Rectal smooth muscle tissue (tissue), 1 donor: ENCODE data around the gene PC.
"Not testable (repeated sequence)": the region's sequence is repeated elsewhere in the genome, so short reads cannot be mapped to it uniquely, and the experiment has no call there.

Source experiments
- H3K27ac ChIP-seq: one replicate; pipeline ENCODE4 v1.7.0; 2013; ENCODE audit warnings: low read depth, low read length, inconsistent platforms
- H3K27me3 ChIP-seq: one replicate; pipeline ENCODE4 v1.7.0; 2013; ENCODE audit warnings: low read length; ENCODE audit not compliant: control insufficient read depth, insufficient read depth
- H3K36me3 ChIP-seq: one replicate; pipeline ENCODE4 v1.7.0; 2013; ENCODE audit warnings: low read length; ENCODE audit not compliant: control insufficient read depth, insufficient read depth
- H3K4me1 ChIP-seq: one replicate; pipeline ENCODE4 v1.7.0; 2013; ENCODE audit warnings: low read length; ENCODE audit not compliant: control insufficient read depth, insufficient read depth
- H3K4me3 ChIP-seq: one replicate; pipeline ENCODE4 v1.7.0; 2013; ENCODE audit warnings: low read length
- H3K9ac ChIP-seq: one replicate; pipeline ENCODE4 v1.7.0; 2013; ENCODE audit warnings: low read length

Gene PC

DNA sequence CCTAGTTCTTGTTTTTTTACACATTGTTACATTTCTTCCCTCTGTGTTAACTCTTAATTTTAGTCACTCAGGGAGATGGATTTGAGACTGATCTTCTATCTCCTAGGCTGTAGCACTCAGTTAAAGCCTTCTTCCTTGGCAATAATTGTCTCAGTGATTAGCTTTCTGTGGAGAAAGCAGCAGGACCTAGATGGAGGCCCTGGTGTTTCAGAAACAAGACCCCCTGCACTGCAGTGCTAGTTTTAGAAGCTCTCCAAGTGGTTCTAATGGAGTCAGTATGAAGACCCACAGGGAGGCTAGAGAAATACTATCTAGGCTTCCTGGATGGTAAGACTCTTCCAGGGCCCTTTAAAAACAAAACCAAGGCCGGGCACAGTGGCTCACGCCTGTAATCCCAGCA is 4.1 kb upstream of the PC start:
- no peaks in the 10 kb centered on the region for H3K36me3 ChIP-seq
- no peak overlapping the region for H3K9ac ChIP-seq
- peaks cover 3% of the 10 kb centered on the region for H3K4me1 ChIP-seq
- H3K27ac ChIP-seq = no peak overlapping the region
- H3K4me3 ChIP-seq = no peak overlapping the region
- H3K27me3 ChIP-seq = no peaks in the 10 kb centered on the region

GRCh38 chr11:66961691-66962213 is 3.6 kb upstream of the PC start:
- not testable (repeated sequence) for H3K4me1 ChIP-seq, H3K9ac ChIP-seq, H3K27ac ChIP-seq, H3K4me3 ChIP-seq, H3K36me3 ChIP-seq, H3K27me3 ChIP-seq

GRCh38 chr11:66958956-66959274 is 732 bp upstream of the PC start:
- peak overlapping the region; percentile 46 for H3K4me3 ChIP-seq
- H3K36me3 ChIP-seq = no peaks in the 10 kb centered on the region
- peaks cover 3% of the 10 kb centered on the region for H3K4me1 ChIP-seq
- no peak overlapping the region for H3K9ac ChIP-seq
- H3K27me3 ChIP-seq = no peaks in the 10 kb centered on the region
- no peak overlapping the region for H3K27ac ChIP-seq

DNA sequence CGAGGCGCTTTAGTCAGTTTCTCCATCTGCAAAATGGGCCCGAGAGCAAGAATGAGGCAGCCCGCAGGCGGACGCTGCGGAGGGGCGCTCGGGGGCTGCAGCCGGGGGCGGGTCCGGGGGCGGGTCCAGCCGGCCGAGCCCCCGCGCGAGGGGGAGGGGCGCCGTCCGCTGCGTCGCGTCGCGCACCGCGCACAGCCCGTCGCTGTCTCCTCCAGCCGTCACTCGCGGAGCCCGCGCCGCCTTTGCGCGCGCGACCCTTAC is 282 bp downstream of the PC start:
- no peaks in the 10 kb centered on the region for H3K27me3 ChIP-seq
- peak overlapping the region; percentile 80 for H3K4me3 ChIP-seq
- peak overlapping the region; percentile 53 for H3K27ac ChIP-seq
- peaks cover 3% of the 10 kb centered on the region for H3K4me1 ChIP-seq
- H3K9ac ChIP-seq = no peak overlapping the region
- no peaks in the 10 kb centered on the region for H3K36me3 ChIP-seq

DNA sequence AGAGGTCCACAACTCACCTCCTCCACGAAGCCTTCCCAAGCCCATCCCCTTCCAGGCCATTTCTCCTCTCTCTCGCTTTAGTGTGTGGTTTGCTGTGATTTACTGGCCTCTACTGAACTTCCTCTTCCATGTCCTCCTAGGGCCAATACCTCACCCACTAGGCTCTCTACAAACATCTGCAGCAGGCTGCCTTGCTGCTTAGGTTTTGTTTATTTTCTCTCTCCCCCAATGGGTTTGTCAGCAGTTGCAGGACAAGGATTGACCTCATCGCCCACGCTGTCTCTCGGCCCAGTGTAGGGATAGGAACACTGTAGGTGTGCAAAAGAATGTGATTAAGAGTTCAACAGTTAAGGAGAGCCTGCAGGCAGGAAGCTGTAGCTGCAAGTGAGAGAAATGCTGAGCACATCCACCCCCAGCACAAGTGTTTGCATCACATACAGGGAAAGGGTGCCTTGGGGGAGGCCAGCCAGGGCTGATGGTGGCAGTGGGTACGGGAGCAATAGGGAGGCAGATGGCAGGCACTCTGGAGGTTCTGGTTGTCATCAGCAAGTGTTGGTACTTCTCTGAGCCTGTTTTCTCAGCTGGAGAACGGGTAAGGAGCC is 1.4 kb downstream of the PC start:
- Histone ChIP-seq H3K27ac (no peak overlapping the region), H3K4me1 (peaks cover 3% of the 10 kb centered on the region), H3K27me3 (no peaks in the 10 kb centered on the region), H3K9ac (no peak overlapping the region), H3K36me3 (no peaks in the 10 kb centered on the region), H3K4me3 (no peak overlapping the region)

GRCh38 chr11:66953081-66953833 is 4.9 kb downstream of the PC start:
- no peak overlapping the region for H3K9ac ChIP-seq
- H3K27ac ChIP-seq = no peak overlapping the region
- H3K36me3 ChIP-seq = no peaks in the 10 kb centered on the region
- H3K4me1 ChIP-seq = no peaks in the 10 kb centered on the region
- H3K27me3 ChIP-seq = no peaks in the 10 kb centered on the region
- no peak overlapping the region for H3K4me3 ChIP-seq

DNA sequence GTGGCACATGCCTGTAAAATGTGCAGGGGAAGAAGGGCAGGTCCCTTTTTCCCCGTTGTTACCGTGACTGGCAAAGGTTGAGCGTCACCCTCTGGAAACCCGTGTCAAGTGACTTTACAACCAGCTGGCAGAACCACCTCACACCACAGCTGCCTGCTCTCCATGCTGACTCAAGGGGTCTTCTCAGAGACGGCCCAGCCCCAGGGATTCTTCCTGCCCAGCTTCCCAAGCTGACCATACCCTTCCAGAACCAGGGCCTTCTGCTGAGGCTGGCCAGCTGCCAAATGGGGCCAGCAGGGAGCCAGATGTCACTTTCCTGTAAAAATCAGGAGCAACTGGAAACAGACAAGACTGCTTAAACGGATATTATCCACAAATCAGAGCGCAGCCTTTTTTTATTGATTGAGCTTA is 6.3 kb downstream of the PC start:
- no peak overlapping the region for H3K27ac ChIP-seq
- no peaks in the 10 kb centered on the region for H3K27me3 ChIP-seq
- H3K36me3 ChIP-seq = no peaks in the 10 kb centered on the region
- no peak overlapping the region for H3K9ac ChIP-seq
- H3K4me3 ChIP-seq = no peak overlapping the region
- H3K4me1 ChIP-seq = no peaks in the 10 kb centered on the region

DNA sequence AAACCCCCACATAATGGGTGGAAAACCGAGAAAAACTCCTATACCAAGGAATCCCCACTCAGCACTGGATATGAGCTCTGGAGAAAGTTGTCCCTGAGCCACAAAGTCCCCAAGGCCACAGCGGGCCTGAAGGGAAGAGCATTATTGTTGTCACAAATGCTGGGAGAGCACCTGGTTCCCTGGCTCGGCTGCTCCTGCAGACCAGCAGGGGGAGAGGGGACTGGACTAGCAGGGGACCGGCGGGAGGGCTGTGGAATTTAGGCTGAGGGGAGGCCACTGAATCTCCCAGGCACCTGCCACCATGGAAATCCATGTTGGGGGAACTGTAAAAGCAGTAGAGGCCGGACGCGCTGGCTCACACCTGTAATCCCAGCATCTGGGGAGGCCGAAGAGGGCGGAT is 7.0 kb downstream of the PC start:
- H3K4me3 ChIP-seq = no peak overlapping the region
- no peak overlapping the region for H3K9ac ChIP-seq
- H3K36me3 ChIP-seq = no peaks in the 10 kb centered on the region
- no peaks in the 10 kb centered on the region for H3K27me3 ChIP-seq
- no peak overlapping the region for H3K27ac ChIP-seq
- no peaks in the 10 kb centered on the region for H3K4me1 ChIP-seq

- Histone ChIP-seq H3K9ac (no peak overlapping the region), H3K27ac (no peak overlapping the region), H3K4me3 (no peak overlapping the region), H3K4me1 (no peaks in the 10 kb centered on the region), H3K27me3 (no peaks in the 10 kb centered on the region), H3K36me3 (no peaks in the 10 kb centered on the region)
Measured at GRCh38 chr11:66950112-66950535, 8.1 kb downstream of the PC start.

DNA sequence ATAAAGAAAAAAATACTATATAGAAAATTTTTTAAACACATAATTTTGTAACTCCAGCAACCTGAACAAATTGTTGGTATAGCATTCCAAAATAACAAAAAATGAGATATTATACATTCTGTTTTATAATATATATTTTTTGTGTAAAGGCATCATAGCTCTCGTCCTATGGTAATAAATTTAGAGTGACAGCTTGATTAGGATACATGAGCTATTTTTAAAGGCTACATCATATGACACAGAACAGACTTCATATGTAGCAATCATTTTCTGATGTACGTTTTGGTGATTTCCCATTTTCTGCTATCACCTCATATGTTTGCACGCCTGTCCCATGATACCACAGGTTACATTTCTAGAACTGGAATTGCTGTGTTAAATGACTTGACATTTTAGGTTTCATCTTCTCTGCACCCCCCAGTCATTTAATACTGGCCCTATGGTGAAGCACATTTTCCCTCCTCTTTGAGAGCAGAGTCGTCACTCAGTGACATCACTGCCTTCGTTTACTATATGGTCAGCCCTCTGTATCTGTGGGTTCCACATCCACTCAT is 19.5 kb downstream of the PC start:
- no peaks in the 10 kb centered on the region for H3K36me3 ChIP-seq
- no peaks in the 10 kb centered on the region for H3K27me3 ChIP-seq
- no peak overlapping the region for H3K27ac ChIP-seq
- no peak overlapping the region for H3K4me3 ChIP-seq
- no peak overlapping the region for H3K9ac ChIP-seq
- H3K4me1 ChIP-seq = no peaks in the 10 kb centered on the region

- Histone ChIP-seq H3K9ac (no peak overlapping the region), H3K27me3 (no peaks in the 10 kb centered on the region), H3K4me3 (no peak overlapping the region), H3K4me1 (no peaks in the 10 kb centered on the region), H3K27ac (no peak overlapping the region), H3K36me3 (no peaks in the 10 kb centered on the region)
Measured at GRCh38 chr11:66937193-66937733, 20.9 kb downstream of the PC start.

DNA sequence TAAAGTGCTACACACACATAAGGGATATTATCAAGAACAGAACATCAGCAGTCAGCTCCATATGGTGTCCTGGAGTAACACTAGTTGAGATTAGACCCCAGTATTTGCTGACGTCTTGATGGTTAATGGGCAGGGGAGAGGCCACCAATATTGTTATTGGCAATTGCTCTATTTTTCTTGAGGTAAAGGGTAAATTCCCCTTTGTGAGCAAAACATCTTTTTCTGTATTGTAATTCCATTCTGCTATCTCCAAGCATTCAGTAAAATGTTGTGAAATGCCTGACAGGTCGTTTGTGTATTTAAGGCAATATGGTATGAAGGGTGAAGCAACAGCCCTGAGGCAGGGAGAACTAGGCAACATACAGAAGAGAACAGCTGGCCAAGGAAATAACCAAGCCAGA is 21.9 kb downstream of the PC start:
- no peak overlapping the region for H3K27ac ChIP-seq
- H3K4me3 ChIP-seq = no peak overlapping the region
- no peaks in the 10 kb centered on the region for H3K36me3 ChIP-seq
- no peak overlapping the region for H3K9ac ChIP-seq
- no peaks in the 10 kb centered on the region for H3K27me3 ChIP-seq
- H3K4me1 ChIP-seq = no peaks in the 10 kb centered on the region
